HG02759 (cell line): ENCODE data around the gene H6PD.

Experiments
- ATAC-seq: cut with Tn5 transposase; IDR thresholded peaks from one replicate; pipeline ENCODE4 v1.9.1; 2021; ENCODE audit warnings: mild to moderate bottlenecking, moderate library complexity; ENCODE audit not compliant: unreplicated experiment

Gene H6PD

DNA sequence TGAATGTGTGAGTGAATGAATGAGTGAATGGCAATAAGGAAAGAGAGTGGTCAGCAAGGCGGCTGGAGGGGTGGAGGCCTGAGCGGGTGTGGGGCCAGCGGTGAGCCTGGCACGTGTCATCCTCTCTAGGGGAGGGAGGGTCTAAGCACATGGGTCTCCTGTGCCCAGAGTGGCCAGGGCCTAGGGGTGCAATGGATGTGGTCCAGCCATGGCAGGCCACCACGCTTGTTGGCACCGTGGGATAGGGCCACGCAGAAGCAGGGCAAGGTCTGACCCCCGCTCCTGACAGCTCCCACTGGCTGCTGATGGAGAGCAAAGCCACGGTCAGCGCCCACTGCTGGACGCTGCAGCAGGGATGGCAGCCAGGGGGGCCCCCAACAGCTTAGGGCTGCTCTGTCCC is 38.6 kb downstream of the H6PD start:
- ATAC-seq, result no peak

DNA sequence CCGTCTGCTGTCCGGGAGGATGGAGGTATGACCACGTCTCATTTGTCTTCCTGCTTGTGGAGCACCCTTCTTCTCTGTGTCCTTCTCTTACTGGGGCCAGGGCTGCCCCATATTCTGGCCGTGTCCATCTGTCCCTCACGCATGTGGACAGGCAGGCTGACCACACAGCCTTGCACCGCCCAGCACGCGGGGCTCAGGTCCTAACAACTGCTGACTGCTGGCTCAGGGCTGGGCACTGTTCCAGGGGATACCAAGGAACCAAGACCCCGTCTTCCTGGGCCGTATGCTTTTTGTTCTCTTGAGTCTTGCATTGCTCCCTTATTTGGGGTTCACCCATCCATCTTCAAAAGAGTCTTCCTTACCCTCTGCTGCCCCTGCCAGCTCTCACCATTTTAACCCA is 40.6 kb downstream of the H6PD start:
- ATAC-seq, result no peak

DNA sequence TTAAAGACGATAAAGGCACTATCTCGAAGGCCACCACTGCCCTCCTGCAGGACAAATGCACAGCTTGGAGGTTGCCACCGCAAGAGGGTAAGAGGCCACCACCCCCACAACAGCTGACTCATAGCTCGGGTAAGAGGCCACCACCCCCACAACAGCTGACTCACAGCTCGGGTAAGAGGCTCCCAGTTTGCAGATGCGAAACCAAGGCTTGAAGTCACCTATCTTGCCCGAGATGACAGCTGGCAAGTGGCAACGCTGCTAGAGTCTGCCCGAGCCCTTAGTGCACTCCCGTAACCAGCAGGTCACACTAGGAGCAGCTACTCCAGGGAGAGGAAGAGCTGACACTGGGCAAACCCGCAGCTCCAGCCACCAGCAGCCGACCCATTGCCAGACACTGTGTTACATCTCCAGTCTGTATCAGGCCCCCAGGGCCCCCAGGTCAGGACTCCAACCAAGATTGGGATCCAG is 41.0 kb downstream of the H6PD start:
- ATAC-seq, result peak; percentile 85

DNA sequence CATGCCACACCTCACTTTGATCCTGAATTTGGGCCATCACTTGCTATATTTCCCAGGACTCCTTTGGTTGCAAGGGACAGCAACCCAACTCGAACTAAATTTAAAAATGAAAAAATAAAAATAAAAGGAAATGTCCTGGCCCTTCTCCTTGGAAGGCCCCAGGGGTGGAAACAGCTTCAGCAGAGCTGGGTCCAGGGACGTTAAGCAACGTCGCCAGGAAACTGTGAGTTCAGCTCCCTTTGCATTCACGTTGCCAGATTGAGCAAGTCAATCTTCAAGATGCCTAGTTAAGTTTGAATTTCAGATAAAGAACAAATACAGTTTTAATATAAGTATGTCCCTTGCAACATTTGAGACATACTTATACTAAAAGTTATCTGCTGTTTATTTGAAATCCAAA is 43.5 kb downstream of the H6PD start:
- no peak for ATAC-seq

DNA sequence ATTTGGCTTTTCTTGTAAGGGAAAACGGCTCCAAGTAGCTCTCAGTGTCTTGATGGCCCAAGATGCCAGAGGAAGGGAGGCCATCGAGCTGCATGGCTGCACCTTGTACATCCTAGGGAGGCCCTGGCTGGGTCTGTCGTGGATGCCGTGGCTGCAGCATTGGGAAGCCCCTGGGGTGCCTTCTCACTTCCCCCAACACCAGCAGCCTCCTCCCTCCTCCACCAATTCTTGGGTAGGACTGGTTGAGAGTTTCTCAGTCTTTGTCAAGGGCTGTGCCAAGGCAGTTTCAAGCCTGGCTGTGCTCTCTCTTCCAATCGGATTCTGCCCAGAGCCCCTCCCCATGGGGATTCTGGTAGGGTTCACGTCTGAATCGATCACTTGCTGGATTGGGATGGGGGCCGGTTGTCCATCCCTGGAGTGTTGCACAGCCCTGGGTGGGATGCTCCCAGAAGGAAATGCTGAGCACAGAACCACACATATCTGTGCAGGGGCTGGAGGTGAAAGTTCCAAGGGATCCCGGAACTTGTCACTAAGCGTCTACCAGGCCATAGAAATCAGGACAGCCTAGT is 44.1 kb downstream of the H6PD start:
- no peak for ATAC-seq

DNA sequence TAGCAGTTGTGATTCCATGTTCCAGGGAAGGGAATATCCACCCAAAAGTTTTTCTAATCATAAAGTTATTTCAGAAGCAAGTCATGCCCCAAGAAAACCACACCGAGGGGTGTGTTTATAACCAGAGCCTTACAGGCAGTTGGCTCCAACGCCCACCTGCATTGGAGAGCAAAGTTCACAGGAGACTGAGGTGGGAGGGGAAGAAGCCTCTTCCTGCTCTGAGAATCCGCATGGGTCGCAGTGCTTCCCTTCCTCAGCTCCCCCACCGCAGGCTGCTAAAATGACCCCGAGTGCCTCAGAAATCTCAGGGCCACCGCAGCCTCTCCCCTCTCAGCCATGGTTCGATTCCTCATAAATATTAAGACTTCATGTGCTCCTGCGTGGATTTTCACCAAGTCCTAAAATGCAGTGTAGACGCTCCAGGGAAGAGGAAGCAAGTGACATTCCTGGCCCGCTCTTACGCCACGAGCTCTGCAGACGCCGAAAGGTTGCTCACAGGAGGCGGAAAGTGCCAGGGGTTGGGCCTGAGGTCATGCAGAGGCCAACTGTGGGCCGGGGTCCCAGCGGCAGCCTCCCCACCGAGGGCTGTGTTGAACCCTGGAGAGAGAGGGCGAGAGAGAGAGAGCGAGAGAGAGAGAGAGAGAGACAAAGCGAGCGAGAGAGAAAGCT is 44.7 kb downstream of the H6PD start:
- no peak for ATAC-seq

DNA sequence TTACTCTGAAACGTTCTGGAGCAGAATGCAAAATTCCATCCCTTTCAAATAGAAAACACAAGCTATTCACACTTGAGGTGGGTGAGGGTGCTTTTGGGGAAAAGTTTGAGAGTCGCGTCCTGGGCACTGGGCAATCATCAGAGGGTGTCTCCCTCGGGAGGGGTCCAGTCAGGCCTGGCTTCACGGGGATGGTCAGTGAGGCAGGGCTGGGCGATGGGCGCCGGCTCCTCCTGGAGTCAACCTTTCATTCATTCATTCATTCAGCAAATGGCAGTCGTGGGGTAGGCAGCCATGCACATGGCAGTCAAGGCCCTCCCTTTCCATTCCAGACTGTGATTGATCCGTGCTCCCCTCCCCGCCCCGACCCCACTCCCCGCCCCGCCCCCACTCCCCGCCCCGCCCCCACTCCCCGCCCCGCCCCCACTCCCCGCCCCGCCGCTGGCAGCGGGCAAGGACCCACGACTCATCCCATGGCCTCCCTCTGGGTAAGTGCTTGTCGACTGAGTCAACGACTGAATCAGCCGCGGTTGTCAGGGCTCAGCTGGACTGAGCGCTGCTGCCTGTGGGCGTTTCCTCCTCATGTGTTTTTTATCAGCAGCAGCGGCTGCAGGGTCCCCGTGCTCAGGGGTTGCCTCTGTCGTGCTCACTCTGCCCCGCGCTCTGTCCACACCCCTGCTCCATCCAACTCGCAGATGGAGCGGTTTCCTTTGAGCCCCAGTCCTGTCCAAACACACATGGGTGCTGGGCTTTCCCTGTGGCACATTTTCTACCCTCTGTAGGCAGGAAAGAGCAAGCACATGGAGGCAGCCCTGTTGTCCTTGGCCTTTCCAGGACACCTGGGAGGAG is 45.7 kb downstream of the H6PD start:
- no peak for ATAC-seq

DNA sequence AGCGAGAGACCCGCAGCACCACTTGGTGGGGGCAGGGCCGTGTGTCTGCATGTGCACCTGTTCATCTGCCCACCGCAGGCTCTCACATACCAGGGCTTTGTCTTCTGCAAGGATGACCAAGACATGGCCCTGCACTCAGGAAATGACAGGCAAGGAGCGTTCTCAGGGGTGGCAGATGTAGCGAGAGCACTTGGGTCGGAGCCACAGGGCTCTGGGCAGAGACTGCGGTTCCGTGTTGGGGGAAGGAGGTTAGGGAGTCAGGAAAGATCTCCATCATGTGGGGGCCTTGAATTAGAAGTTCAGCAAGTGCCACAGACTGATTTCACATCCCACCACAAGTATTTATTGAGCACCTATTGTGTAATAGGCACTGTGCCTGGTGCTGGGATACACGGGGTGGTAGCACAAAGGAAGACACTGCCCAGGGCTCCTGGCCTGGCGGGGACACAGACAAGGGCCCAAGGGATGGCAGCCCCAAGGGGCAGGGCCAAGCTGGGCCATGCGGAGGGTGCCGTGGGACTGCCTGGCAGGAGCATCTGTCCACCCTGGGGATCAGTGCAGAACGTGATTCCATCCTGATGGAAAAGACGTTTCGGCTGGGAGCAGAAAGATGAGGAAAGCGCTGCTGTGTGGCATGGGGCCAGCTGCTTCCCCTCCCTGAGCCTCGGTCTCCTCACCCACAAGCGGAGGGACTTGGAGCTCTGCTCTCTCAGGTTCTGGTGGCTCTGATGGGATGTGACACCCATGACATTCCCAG is 46.7 kb downstream of the H6PD start:
- ATAC-seq, result no peak

DNA sequence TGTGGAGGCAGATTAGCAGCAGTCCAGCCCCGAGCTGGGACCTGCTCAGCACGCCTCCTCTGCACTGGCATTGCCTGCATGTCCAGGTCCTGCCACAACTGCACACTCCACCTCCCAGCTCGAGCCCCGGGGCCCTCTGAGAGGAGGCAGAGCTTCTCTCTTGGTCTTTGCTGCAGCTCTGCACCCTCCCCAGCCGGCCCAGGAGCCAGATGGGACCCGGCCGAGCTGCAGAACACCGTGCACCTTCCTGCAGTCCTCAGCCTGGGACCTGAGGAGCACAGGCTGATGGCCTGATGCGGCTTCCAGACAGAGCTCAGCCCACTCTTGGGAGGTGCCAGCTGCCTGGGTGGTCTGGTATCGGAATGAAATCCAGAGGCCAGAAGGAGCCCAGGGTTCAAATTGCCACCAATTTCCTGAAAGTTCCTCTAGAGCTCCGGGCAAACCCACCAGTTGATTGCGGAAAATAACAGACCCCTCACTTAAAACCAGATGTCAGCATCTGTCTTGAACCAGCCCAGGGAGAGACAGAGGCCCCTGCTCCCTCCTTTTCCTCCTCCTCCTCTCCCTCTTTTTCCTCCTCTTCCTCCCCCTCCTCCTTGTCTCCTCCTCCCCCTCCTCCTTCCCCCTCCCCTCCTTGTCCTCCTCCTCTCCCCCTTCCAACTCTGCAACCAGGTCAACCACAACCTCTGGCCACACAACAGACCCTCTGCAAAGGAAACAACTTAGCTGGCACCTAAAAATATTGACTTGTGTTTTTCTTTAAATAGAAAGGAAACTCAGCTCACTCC is 47.5 kb downstream of the H6PD start:
- no peak for ATAC-seq

DNA sequence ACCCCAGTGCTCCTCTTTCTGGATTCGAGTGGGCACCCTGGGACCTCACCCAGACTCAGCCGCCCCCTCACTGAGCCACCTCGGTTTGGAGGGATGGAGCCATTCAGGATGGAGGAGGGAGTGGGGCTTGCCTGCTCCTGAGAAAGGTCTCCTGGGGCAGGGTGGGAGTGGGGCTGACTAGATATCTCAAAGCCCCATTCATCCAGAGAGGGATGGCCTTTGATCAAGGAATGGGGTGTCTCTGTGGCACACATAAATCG is 48.1 kb downstream of the H6PD start:
- ATAC-seq, result no peak

DNA sequence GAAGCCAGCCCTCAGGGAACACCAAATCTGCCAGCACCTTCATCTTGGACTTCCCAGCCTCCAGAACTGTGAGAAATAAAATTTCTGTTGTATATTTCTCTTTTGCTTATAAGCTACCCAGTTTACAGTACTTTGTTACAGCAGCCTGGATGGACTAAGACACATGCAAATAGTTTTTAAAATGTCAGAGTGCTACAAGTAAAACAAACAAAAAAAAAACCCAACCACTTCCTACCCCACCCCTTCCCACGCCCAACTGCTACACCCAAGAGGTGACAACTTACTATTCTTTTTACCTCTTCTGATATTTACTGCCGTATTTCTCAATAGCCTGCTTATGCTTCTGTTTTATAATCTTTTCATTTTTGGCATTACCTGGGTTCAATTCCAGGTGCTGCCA is 49.5 kb downstream of the H6PD start:
- no peak for ATAC-seq

DNA sequence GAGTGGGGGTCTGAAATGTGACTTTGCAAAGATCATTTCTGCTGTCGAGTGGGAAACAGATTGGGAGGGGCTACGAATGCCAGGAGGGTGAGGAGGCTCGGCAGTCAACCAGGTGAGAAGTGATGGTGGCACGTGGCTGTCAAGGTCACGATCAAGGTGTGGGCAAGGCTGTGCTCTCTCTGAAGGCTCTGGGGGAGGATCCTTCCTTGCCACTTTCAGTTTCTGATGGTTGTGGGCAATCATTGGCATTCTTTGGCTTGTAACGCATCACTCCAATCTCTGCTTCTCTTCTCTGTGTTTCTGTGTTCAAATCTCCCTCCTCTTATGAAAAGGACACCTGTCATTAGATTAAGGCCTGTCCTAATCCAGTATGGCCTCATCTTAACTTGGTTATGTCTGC is 52.0 kb downstream of the H6PD start:
- ATAC-seq, result no peak

DNA sequence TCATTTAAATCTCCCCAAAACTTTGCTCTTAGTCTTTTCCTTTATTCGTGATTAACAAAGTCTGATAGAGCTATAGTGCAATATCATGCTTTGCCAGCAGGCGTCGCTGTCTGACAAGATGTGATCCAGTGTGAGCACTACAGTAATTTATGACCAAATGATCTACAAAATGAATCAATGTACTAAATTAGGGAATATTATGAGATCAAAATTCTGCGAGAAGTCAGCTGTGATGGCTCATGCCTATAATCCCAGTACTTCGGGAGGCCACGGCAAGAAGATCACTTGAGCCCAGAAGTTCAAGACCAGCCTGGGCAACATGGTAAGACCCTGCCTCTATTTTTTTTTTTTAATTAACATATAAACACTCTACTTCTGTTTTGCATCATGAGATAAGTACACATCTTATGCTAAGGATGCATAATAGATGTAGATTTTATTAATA is 54.5 kb downstream of the H6PD start:
- ATAC-seq, result no peak

DNA sequence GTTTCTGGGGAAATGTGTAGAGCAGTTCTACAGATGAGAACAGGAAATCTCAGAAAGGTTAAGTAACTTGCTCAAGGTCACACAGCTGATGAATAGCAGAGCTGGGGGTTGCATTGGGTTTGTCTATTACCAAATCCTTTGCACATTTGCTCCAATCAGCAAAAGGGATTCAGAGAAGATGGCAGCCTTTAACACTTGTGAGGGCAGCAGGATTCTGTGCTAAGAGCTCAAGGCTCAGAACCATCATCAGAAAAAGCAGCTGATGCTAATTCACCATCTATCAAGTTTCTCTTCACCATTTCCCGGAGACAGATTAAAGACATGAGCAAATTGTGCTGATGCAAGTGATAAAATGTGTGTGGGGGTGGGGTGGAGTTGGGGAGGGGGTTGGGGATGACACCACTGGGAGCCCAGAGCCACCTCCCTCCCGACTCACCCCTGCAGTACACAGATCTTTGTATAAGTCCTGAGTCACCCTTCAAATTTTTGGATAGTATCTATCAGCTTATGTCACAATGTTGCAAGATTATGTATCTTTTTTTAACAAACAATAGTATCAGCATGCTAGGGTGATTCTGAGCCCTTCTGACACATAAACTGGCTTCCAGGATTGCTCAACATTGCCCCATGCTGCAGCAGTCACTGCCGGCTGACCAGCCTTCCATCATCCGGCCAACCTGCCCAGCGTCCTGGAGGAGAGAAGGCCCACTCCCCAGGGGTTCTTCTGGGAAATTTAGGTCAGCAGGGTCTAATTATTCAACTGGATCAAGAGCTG is 55.3 kb downstream of the H6PD start:
- ATAC-seq, result no peak

DNA sequence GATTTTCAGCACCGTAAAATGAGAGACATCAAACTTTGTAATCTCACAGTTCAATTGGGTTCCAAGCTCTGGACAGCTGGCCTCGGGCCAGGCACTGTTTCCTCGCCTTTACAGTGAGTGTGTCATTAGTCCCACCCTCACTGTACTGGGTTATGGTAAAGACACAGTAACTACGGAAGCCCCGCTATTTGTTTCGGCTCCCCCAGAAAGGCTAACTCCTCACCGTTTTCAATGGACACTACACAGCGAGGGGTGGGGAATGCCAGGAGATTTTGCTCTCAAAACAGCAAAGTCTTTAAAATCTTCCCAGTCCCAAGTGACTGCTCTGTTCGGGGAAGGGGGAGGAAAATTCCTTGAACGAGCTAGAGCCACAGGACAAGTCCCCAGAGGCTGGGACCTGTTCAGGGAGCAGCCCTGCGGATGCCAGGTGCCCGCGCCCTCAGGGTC is 57.4 kb downstream of the H6PD start:
- no peak for ATAC-seq

DNA sequence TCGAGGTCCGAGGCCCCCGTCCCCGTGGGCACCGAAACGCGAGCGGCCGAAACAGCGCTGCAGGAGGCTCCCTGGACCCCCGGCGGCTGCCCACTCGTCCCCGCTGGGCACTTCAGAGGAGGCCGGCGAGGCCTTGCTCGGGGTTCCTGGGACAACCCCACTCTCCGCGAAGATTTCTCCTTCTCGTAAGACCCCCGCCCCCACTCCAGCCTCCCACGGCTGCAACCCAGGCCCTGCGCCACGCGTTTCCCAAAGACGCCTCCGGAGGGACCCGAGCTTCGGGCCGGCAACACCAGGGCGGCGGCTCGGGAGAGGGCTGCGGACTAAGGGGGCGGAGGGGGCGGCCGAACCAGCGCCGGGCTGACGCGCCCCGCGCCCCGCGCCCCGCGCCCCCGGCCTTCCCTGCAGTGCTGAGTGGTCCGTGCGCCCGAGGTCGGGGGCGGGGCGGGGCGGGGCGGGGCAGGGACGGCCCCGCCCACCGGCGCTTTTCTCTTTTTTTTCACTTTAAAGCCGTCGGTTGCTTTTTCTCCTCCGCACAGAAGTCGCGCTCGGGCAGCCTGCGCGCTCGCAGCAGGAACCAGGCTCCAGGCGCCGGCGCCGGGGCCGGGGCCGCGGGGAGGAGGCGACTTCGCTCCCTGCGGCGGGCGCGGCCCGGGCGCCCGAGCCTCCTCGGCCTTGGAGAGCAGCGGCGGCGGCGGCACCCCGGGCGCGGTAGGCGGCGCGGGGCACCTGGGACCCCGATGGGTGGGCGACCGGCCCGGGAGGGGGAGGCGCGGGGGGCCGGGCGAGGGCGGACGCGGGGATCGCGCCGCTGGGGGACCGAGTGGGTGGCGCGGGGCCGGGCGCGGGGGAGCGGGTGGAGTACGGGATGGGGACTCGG is 58.0 kb downstream of the H6PD start, which contains the start of gene SPSB1:
TSS of gene SPSB1 (plus strand) at position 534 of the 880 bp plus-strand sequence. CDS start 62,998 bp downstream, outside the sequence.
- ATAC-seq, result peak; percentile 56

DNA sequence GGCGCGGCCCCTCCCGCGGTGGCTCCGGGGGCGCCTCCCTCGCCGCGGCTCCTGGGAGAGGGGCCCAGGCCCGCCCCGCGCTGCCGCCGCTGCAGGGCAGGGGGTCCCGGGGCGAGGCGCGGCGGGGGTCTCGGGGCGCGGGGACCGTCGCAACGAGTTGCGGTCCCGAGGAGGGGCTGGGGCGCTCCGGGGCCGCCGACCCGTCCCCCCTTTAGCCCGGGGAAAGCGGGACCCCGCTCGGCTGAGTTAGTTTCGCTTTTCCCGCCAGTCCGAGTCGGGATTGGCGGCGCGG is 58.6 kb downstream of the H6PD start:
- ATAC-seq, result no peak

DNA sequence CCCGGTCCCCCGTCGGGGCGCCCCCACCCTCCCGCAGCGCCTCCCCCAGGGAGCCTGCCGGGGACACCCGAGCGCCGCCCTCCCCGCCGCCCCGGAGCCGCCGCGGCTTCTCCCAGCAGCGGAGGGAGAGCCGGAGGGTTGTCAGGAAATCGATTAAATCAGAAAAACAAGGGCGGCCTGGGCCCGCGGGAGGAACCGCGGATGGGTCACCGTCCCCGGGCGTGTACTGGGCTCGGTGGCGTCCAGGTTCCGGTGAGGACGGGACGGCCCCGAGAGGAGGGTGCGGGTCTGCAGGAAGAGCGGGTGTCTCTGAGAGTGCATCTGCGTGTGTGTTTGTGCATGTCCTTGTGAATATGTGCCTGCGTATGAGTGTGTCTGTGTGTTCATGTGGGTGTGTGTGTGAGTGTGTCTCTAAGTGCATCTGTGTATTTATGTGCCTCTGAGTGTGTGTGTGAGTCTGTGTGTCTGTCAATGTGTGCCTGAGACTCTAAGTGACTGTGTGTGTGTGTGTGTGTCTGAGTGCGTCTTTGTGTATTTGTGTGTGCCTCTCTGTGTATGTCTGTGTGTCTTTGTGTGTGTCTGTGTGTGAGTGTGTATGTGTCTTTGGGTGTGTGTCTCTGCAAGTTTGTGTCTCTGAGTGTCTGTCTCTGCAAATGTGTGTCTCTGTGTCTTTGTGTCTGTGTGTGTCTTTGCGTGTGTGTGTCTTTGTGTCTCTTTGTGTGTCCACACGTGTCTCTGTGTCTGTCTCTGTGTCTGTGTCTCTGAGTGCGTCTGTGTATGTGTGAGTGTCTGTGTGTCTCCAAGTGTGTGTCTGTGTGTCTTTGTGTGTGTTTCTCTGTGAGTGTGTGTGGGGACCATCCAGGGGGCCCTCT is 59.2 kb downstream of the H6PD start:
- ATAC-seq, result no peak
